Measurements from ENCODE around the gene JPH3.

- no peak for TF ChIP-seq EZH2 (IDR thresholded peaks at IDR 0.05; ENCODE audit: insufficient read depth, poor library complexity, severe bottlenecking)
- no peak for TF ChIP-seq EZH2phosphoT487 (IDR thresholded peaks at IDR 0.05; ENCODE audit: insufficient read depth, low read depth)
Observed at GRCh38 chr16:87653234-87653633, 50.9 kb downstream of the JPH3 start.
